Adrenal gland (tissue), 5 donors: ENCODE results near the gene MORF4L2.

Experiments
- POLR2A ChIP-seq, 2 donors: fragments of 450-650 bp; IDR thresholded peaks; one replicate each; pipeline ENCODE4 v1.6.1; 2017; ENCODE audit warnings: antibody characterized with exemption in 2 of 2, mild to moderate bottlenecking in 2 of 2, moderate library complexity in 1 of 2
- TF ChIP-seq, protein P1 (sequence below), 6 experiments: fragments of 450-650 bp in 4 of 6; fragments of 200-600 bp in 2 of 6; sonication (generic) in 1 of 6; IDR thresholded peaks; 1 replicate in 5 of 6; 2 replicates in 1 of 6; pipeline versions ENCODE4 v1.5.1 to v1.8.0; 2016 to 2021; ENCODE audit warnings: antibody characterized with exemption in 6 of 6, mild to moderate bottlenecking in 2 of 6, moderate library complexity in 1 of 6
- donor health status: DM: no; HTN: no; CAD: no.

DNA sequence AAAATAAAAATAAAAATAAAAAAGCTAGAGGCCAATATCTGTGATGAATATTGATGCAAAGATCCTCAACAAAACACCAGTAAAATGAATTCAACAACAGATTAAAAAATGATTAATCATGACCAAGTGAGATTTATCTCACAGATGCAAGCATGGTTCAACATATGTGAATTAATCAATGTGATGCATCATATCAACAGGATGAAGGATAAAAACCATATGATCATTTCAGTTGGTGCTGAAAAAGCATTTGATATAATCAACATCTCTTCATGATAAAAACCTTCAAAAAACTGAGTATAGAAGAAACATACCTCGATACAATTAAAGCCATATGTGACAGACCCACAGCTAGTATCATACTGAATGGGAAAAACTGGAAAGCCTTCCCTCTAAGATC, 38.9 kb downstream of the MORF4L2 start:
- TF ChIP-seq, protein P1, sequence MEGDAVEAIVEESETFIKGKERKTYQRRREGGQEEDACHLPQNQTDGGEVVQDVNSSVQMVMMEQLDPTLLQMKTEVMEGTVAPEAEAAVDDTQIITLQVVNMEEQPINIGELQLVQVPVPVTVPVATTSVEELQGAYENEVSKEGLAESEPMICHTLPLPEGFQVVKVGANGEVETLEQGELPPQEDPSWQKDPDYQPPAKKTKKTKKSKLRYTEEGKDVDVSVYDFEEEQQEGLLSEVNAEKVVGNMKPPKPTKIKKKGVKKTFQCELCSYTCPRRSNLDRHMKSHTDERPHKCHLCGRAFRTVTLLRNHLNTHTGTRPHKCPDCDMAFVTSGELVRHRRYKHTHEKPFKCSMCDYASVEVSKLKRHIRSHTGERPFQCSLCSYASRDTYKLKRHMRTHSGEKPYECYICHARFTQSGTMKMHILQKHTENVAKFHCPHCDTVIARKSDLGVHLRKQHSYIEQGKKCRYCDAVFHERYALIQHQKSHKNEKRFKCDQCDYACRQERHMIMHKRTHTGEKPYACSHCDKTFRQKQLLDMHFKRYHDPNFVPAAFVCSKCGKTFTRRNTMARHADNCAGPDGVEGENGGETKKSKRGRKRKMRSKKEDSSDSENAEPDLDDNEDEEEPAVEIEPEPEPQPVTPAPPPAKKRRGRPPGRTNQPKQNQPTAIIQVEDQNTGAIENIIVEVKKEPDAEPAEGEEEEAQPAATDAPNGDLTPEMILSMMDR (IDR thresholded peaks at IDR 0.05), result no peak
- no peak for TF ChIP-seq POLR2A (IDR thresholded peaks at IDR 0.05)
